NCI-H2081 treated with DMSO at 0.1 percent for 48 hours (cell line): Measurements from ENCODE around the gene LRRFIP1.

Experiments used
- DNase-seq: peaks from one replicate; lab custom pipeline; 2025; lab: John Stamatoyannopoulos, UW

The LRRFIP1 gene

DNA sequence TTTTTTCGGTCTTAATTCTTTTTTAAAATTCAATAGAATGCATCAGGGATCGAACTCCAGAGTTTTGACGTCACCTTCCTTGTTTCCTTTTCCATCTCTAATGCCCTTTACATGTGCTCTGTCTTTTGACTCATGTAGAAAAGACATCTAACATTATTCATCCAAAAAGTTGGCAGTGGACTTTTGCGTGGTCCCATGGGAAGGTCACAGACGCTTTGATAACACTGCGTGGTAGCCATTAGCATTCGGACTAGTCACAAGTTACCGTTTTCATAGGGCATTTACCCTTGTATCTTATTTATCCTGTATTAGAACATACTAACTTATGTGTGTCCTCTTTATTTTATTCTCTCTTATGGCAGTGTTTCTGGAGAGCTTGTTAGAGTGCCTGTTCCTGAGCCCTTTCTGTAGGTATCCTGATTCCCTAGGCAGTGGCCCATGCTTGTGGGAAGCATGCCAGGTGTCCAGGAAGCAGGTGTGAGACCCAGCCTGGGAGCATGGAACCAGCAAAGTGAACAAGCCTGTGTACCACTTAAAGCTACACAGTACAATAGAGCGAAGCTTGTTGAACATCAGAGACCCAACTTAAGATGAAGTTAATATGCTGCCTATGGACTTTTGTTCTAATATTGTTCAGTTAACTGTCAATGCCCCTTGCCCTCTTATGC, 97.6 kb downstream of the LRRFIP1 start:
- DNase-seq, result peak; percentile 54

DNA sequence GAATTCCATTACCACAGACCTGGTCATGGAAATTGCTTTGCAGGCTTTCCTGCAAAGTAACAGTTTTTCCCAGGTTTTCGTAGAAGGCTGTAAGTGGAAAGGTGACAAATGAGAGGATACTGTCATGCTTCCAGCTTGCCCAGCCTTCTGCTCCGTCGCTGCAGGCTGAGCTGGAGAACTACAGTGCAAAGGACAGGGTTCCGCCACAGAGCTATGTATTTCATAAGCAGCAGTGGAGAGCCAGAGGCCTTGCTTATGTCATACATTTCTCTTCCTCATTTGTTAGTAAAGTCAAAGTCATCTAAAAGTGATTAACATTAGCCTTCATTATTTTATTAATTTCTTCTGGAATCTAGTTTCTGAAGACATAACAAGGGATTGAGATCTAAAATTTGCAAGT, 98.3 kb downstream of the LRRFIP1 start:
- DNase-seq, result no peak

- peak; percentile 93 for DNase-seq
Observed at GRCh38 chr2:237726401-237726830, 99.0 kb downstream of the LRRFIP1 start.

DNA sequence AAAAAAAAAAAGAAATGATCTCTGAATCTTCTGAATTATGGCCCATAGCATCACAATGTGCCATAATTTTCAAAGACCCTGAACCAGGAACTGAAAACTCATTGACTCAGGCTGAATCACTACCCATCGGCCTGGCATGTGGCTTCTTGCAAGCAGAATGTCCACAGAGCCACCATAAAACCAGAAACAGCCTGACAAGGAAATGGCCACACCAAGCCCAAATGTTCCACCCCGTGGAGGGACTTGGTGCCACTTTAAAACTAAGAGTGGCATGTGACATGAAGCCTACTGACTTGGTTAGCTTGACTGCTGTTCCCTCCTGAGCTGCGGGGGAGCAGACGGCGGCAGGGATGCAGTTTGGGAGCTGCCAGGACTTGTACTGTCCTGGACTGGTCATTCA, 100.0 kb downstream of the LRRFIP1 start:
- DNase-seq, result no peak

DNA sequence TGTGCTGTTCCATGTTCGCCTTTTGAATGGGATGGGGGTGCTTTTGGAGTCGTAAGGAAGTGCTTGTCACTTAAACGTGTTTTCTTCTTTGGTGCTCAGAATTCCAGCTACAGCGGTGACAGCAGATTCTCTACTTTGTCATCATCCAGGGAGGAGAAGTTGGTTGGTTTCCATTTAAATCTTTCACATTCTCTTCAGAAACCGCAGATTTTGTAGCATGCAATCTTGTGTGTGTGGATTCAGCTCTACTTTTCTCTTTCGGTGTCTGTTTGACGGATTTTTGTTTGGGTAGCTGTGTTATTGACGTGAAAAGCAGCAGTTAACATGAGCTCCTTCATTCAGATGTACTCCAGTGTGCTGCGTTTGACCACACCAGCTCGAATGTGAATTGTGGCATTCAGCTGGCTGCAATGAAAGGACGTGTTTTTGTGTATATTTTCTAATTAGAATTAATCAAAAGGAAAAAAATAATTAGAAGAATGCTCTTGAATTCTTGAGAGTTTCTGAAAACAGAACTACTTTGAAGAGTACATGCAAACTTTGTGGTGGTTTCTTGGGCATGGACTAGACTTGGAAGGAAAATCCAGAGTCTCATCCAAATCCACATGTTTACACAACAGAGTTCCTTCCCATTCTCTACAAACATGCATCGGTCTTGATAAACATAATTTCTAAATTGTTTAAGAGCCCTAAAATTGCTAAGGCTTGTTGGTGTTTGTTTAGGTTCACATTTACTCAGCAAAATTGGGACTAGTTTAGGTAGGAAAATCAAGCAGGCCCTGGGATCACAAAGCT, 102.5 kb downstream of the LRRFIP1 start:
- no peak for DNase-seq

DNA sequence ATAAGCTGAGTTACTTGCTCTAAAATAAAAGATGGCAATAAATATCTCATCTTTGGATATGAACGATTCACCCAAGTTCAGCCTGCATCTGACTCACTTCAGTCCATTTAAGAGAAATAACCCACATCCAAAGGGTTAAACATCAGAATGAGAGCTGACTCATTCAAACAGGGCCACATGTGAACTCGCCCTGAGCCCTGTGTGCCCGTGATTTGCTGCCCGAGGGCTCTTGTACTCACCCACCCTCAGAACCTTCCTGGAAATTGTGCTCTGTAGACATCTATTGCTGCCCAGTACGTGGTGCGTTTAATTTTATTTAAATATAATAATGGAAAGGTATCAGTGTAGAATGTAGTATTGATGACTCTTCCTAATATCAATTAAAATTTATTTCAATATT, 104.3 kb downstream of the LRRFIP1 start:
- no peak for DNase-seq

- DNase-seq, result no peak
Observed at GRCh38 chr2:237732070-237732469, 104.7 kb downstream of the LRRFIP1 start.

DNA sequence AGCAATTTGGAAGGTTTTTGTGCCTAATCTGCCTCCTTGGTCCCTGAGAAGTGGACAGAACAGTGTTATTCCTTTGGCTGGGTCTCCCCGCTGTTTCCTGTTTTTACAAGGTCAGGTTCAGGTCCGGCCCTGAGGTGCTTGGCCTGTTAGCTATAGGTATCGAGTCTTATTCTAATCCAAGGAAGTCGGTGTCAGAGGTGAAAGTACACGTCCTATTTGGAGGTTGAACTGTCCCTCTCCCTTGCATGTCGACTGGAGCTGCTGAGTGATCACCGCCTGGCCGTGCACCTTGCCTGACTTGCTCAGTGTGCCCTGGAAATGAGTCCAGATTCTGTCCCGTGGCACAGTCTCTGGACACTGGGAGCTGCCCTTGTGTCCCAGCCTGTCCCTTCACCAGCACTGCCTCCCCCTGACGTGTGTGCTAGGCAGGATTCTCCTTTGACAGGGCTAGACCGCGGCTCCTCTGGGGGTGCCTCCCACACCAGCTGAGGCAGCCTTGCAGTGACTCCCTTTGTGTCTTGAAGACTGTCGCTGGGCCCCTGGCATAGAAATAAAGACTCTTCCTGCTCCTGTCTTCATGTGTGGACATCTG, 105.5 kb downstream of the LRRFIP1 start:
- DNase-seq, result no peak

GRCh38 chr2:237733677-237734300, 106.4 kb downstream of the LRRFIP1 start:
- peak; percentile 88 for DNase-seq

- DNase-seq, result no peak
Observed at GRCh38 chr2:237734905-237735623, 107.7 kb downstream of the LRRFIP1 start.

GRCh38 chr2:237735798-237736197, 108.4 kb downstream of the LRRFIP1 start:
- no peak for DNase-seq

- no peak for DNase-seq
Observed at GRCh38 chr2:237736783-237737182, 109.4 kb downstream of the LRRFIP1 start.

DNA sequence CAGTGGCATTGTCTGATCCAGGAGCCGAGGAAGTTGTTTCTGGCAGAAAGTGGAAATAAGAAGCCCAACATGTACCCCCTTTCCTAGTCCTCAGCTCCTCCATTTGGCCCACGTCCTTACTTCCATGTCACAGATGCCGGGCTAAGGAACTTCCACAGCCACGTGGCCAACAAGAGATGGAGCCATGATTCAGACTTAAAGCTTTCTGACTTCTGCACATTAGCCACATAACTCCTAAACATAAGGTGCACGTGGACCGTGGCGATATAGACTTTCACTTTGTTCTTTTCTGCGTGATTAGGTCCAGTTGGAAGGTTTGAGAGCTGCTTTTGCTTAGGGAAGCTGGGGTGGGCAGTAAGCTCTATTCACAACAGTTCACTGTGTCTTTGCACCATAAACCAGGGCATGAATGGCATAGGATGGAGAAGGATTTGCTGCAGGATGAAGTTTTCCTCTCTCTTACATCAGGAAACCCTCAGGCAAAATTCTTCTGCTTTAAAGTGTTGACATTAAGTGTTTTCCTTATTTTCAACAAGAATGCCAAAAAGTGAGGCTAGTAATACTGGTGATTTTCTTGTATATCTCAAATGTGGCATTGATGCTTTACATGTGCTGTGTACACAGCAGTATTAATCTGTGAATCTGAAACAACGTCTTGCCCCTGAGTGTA, 109.9 kb downstream of the LRRFIP1 start:
- DNase-seq, result no peak

DNA sequence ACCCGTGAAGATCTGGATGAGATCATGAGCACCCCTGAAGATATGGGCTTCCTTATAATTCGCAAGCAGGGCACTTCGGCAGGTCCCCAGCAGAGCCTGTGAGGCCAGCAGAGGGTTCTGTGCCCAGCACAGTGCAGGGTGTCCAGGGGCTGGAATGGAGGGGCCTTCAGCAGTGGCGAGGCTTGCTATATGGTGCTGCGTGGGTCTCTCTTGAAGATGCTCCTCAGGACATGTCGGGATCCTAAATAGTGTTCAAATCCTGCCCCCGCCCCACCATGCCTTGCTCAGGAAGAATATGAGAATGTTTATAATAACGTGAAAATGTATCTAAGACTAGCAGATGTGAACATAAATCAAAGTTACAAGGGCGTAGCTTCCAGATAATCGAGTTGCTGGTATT, 110.9 kb downstream of the LRRFIP1 start:
- DNase-seq, result no peak

DNA sequence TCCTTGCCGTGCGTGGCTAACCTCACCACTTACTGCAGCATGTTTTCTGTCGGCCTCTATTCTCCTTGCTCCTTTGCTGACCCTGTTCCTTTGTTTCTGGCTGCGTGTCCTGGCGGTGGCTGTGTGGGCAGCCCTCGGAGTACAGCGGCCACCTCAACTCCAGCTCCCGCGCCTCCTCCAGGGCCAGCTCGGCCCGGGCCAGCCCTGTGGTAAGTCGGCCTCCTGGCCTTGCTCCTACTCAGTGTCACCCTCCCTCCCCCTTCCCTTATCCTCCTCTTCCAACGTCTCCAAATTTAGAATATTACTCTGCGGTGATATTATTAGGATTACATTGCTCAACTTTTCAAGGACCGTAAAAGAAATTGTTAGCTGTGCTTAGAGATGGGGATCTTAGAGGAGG, 111.7 kb downstream of the LRRFIP1 start:
- no peak for DNase-seq

- no peak for DNase-seq
Observed at GRCh38 chr2:237742191-237742590, 114.8 kb downstream of the LRRFIP1 start.

DNA sequence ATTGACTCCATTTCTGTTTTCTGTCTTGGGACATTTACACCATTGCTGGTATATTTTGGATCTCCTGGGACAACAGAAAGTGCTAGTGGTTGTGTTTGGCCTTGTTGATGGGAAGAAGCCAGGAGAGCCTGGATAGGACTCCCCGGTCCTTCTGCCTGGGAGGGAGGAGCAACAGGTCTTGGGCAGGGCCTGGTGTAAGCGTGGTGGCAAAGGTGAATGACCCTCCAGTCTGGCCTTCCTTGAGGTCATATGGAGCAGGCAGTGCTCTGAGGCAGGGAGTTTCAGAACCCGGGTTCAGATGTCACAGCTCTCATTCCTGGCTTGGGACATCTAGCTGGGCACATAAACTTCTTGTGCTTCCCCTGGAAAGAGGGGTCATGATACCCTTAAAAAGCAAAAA, 115.2 kb downstream of the LRRFIP1 start:
- no peak for DNase-seq

DNA sequence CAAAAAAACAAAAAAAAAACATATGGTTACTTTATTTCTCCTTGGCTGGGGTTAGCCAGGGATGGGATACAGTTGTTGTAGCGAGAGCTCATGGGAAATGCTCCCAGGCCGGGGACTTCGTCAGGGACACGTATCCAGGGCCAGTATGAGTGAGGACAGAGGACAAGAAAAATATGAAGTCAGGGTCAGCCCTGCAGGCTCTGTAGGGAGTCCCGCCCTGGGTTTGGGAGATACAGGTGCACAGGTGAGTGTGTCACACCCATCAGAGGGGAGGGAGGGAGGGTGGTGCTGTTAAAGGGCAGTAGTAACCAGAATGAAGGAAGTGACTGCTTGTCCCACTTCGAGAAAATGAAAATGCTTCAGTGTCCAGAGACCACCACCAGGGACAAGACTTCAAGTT, 115.6 kb downstream of the LRRFIP1 start:
- no peak for DNase-seq

DNA sequence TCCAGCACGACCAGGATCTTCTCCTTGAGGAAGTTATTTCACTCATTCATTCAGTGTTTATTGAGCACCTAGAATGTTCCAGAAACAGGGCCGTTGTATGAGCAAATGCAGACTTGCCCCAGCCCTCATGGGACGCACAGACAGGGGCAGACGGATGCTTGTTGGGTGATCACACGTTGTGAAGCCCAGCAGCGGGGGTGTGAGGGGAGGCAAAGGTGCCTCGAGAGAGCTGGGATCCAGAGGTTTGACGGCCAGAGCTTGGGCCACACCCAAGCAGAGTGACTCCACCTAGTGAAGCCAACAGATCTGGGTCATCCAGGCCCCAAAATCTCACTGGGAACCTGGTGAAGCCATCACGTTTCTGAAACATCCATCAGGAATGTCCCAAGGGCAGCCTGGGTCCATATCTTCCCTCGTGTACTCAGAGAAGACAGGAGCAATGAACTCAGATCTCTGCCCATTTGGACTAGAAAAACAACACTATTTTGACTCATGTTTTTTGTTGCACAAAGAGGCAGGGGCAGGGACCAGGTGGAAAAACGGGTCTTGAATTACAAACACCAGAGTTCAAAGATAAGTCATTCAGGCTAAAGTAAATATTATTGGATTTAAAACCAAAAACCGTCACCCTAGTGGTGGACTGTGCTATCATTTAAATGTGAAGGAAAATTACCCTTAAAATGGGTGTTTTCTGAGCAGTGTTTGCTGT, 116.3 kb downstream of the LRRFIP1 start:
- no peak for DNase-seq

- DNase-seq, result no peak
Observed at GRCh38 chr2:237744270-237744612, 116.9 kb downstream of the LRRFIP1 start.
